Measurements from ENCODE around the gene BHLHE23. TPM values are rescaled to one million over a fixed set of nuclear protein-coding genes. Genes with fewer than 3 reads are reported as not detected.

The BHLHE23 gene
- polyA plus RNA-seq, 1 of the 3 experiments (the other 2 are of a cell fraction): not detected

DNA sequence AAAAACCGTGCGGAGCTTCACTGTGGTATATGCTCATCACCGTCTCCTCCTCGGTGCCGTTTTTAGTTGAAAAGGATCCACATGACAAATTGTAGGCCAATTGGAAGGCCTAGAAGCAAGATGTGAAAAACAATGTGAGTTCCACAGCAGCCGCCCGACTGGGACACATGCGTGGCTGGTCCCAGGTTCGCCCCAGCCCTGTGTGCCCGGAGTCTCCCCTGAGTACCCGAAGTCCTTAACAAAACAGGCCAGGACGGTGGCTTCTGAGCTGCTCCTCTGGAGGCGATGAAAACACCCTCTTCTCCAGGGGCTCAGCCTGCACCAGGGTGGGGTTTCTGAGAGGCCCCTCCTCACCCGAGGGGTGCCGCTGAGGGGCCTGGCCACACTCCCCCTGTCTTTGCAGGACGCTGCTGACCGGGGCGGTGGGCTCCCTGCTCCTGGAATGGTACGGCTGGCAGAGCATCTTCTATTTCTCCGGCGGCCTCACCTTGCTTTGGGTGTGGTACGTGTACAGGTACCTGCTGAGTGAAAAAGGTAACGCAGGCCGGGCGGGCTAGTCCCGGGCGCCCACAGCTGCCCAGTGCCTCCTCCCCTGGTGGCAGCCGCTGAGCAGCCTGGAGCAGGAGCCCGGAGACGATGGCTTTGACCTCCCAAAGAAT, 44.4 kb downstream of the BHLHE23 start:
- Histone ChIP-seq H4K20me1 (ENCODE audit: insufficient read depth) (no peaks in the 10 kb centered on the region), H3K9me3 (no peaks in the 10 kb centered on the region), H3K9ac (no peak overlapping the region), H3K4me1 (ENCODE audit: control insufficient read depth in 1 of 2, insufficient read depth in 2 of 2, low read depth in 1 of 2, low read length in 1 of 2) (peaks cover 0 to 3% of the 10 kb centered on the region in 2 experiments; a peak in 1 of 4 replicates), H2AFZ (ENCODE audit: low read depth) (no peak overlapping the region), H3K4me3 (ENCODE audit: low read depth in 2 of 2, low read length in 1 of 2) (no peak overlapping the region), H3K4me2 (no peak overlapping the region), H3K27ac (ENCODE audit: low read depth in 2 of 2, low read length in 1 of 2) (no peak overlapping the region), H3K79me2 (ENCODE audit: insufficient read depth) (no peaks in the 10 kb centered on the region), H3F3A (replicated peaks; ENCODE audit: insufficient read depth) (no peaks in the 10 kb centered on the region), H3K27me3 (ENCODE audit: insufficient read depth) (0 out of 2 replicates have a peak, but pooled peaks cover 11% of the 10 kb centered on the region), H3K36me3 (replicated peaks in 1 of 2; ENCODE audit: control insufficient read depth in 1 of 2, insufficient read depth in 2 of 2, low read length in 1 of 2) (no peaks in the 10 kb centered on the region), H3K9me2 (no peaks in the 10 kb centered on the region)
- TF ChIP-seq RAD21 (IDR thresholded peaks at IDR 0.05; ENCODE audit: low read length) (no peak), CHD2 (IDR thresholded peaks at IDR 0.05; ENCODE audit: low read length, partially characterized antibody) (no peak), FOXM1 (IDR thresholded peaks at IDR 0.05; ENCODE audit: low read depth) (no peak)
- TF ChIP-seq, protein P1, sequence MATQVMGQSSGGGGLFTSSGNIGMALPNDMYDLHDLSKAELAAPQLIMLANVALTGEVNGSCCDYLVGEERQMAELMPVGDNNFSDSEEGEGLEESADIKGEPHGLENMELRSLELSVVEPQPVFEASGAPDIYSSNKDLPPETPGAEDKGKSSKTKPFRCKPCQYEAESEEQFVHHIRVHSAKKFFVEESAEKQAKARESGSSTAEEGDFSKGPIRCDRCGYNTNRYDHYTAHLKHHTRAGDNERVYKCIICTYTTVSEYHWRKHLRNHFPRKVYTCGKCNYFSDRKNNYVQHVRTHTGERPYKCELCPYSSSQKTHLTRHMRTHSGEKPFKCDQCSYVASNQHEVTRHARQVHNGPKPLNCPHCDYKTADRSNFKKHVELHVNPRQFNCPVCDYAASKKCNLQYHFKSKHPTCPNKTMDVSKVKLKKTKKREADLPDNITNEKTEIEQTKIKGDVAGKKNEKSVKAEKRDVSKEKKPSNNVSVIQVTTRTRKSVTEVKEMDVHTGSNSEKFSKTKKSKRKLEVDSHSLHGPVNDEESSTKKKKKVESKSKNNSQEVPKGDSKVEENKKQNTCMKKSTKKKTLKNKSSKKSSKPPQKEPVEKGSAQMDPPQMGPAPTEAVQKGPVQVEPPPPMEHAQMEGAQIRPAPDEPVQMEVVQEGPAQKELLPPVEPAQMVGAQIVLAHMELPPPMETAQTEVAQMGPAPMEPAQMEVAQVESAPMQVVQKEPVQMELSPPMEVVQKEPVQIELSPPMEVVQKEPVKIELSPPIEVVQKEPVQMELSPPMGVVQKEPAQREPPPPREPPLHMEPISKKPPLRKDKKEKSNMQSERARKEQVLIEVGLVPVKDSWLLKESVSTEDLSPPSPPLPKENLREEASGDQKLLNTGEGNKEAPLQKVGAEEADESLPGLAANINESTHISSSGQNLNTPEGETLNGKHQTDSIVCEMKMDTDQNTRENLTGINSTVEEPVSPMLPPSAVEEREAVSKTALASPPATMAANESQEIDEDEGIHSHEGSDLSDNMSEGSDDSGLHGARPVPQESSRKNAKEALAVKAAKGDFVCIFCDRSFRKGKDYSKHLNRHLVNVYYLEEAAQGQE (IDR thresholded peaks at IDR 0.05; ENCODE audit: low read depth, low read length): no peak
- ChIA-PET POLR2A (no interaction called here), CTCF (interaction anchor here (0.7 to 1.8 kb wide), 2 partner anchors 8 to 47 kb away, joined by 3 to 7 read pairs; no protein-coding TSS in a partner anchor)
- WGBS (ENCODE audit: low lambda C conversion rate): 83% methylated on average over 16 of the region's 30 CpGs
- DNase-seq: no peak

DNA sequence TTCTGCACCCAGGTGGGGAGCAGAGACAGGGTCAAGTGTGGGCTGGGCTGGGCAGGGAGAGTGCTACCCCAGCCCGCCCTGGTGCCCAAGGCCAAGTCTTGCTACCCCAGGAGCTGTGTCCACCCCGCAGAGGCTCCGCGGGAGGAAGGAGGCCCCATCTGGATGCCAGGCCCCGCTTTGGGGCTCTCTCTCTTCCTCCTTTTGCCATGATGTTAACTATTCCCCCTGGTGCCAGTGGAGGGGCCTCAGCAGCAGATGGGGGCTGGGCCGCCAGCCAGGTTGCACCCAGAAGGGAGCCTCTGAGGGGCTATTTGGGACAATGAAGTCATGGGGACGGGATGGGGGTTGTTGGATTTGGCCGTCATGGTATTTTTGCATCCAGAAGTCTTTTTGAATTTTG, 45.0 kb downstream of the BHLHE23 start:
- Histone ChIP-seq H3K27me3 (ENCODE audit: insufficient read depth) (0 out of 2 replicates have a peak, but pooled peaks cover 11% of the 10 kb centered on the region), H2AFZ (ENCODE audit: low read depth) (no peak overlapping the region), H3K27ac (ENCODE audit: low read depth in 2 of 2, low read length in 1 of 2) (no peak overlapping the region; a peak in 1 of 4 replicates), H3F3A (replicated peaks; ENCODE audit: insufficient read depth) (no peaks in the 10 kb centered on the region), H3K9me2 (no peaks in the 10 kb centered on the region), H3K9me3 (no peaks in the 10 kb centered on the region), H3K36me3 (replicated peaks in 1 of 2; ENCODE audit: control insufficient read depth in 1 of 2, insufficient read depth in 2 of 2, low read length in 1 of 2) (no peaks in the 10 kb centered on the region), H3K4me3 (ENCODE audit: low read depth in 2 of 2, low read length in 1 of 2) (no peak overlapping the region), H4K20me1 (ENCODE audit: insufficient read depth) (no peaks in the 10 kb centered on the region), H3K4me2 (no peak overlapping the region), H3K79me2 (ENCODE audit: insufficient read depth) (no peaks in the 10 kb centered on the region), H3K4me1 (ENCODE audit: control insufficient read depth in 1 of 2, insufficient read depth in 2 of 2, low read depth in 1 of 2, low read length in 1 of 2) (peaks cover 0 to 3% of the 10 kb centered on the region in 2 experiments; a peak in 1 of 4 replicates), H3K9ac (no peak overlapping the region)
- no peak for DNase-seq
- CTCF ChIA-PET: interaction anchor here (0.7 to 1.8 kb wide), 5 partner anchors 9 to 49 kb away, joined by 3 to 7 read pairs (median 4); no protein-coding TSS in a partner anchor
- POLR2A ChIA-PET: no interaction called here
- TF ChIP-seq SMC3 (IDR thresholded peaks at IDR 0.05; ENCODE audit: low read depth, low read length) (no peak), MXI1 (IDR thresholded peaks at IDR 0.05; ENCODE audit: low read depth, low read length) (no peak), TCF12 (IDR thresholded peaks at IDR 0.05) (no peak), EP300 (IDR thresholded peaks at IDR 0.05; ENCODE audit: borderline replicate concordance in 1 of 2, low read depth in 1 of 2, low read length in 1 of 2) (no peak), GABPA (IDR thresholded peaks at IDR 0.05; ENCODE audit: low read depth) (no peak), TAF1 (IDR thresholded peaks at IDR 0.05; ENCODE audit: borderline replicate concordance, low read depth, low read length) (no peak), GATA2 (CRISPR knock-in tag; IDR thresholded peaks at IDR 0.05) (no peak), TEAD4 (IDR thresholded peaks at IDR 0.05; ENCODE audit: borderline replicate concordance, insufficient read depth) (no peak), POLR2AphosphoS5 (IDR thresholded peaks at IDR 0.05; ENCODE audit: low read depth, low read length) (no peak), JUND (IDR thresholded peaks at IDR 0.05) (no peak), RCOR1 (IDR thresholded peaks at IDR 0.05; ENCODE audit: low read length) (no peak), ELF1 (IDR thresholded peaks at IDR 0.05) (no peak)
- TF ChIP-seq, protein P2, sequence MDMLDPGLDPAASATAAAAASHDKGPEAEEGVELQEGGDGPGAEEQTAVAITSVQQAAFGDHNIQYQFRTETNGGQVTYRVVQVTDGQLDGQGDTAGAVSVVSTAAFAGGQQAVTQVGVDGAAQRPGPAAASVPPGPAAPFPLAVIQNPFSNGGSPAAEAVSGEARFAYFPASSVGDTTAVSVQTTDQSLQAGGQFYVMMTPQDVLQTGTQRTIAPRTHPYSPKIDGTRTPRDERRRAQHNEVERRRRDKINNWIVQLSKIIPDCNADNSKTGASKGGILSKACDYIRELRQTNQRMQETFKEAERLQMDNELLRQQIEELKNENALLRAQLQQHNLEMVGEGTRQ (IDR thresholded peaks at IDR 0.05; ENCODE audit: borderline replicate concordance, low read depth, low read length): no peak
- TF ChIP-seq, protein P3, sequence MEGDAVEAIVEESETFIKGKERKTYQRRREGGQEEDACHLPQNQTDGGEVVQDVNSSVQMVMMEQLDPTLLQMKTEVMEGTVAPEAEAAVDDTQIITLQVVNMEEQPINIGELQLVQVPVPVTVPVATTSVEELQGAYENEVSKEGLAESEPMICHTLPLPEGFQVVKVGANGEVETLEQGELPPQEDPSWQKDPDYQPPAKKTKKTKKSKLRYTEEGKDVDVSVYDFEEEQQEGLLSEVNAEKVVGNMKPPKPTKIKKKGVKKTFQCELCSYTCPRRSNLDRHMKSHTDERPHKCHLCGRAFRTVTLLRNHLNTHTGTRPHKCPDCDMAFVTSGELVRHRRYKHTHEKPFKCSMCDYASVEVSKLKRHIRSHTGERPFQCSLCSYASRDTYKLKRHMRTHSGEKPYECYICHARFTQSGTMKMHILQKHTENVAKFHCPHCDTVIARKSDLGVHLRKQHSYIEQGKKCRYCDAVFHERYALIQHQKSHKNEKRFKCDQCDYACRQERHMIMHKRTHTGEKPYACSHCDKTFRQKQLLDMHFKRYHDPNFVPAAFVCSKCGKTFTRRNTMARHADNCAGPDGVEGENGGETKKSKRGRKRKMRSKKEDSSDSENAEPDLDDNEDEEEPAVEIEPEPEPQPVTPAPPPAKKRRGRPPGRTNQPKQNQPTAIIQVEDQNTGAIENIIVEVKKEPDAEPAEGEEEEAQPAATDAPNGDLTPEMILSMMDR (IDR thresholded peaks at IDR 0.05): no peak
- TF ChIP-seq, protein P4, sequence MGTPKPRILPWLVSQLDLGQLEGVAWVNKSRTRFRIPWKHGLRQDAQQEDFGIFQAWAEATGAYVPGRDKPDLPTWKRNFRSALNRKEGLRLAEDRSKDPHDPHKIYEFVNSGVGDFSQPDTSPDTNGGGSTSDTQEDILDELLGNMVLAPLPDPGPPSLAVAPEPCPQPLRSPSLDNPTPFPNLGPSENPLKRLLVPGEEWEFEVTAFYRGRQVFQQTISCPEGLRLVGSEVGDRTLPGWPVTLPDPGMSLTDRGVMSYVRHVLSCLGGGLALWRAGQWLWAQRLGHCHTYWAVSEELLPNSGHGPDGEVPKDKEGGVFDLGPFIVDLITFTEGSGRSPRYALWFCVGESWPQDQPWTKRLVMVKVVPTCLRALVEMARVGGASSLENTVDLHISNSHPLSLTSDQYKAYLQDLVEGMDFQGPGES (IDR thresholded peaks at IDR 0.05; ENCODE audit: low read depth, low read length): no peak
- WGBS (ENCODE audit: low lambda C conversion rate): 82% methylated on average over 7 of the region's 8 CpGs

Measured in SK-N-SH (cell line).